Measurements from ENCODE around the gene SERINC3.

Gene SERINC3

GRCh38 chr20:44544263-44544662 is 22.4 kb upstream of the SERINC3 start:
- Mint-ChIP-seq H3K36me3 (ENCODE audit: low read depth) (no peaks in the 10 kb centered on the region), H3K4me1 (no peaks in the 10 kb centered on the region), H3K4me3 (no peak overlapping the region), H3K27me3 (no peaks in the 10 kb centered on the region), H3K27ac (no peak overlapping the region), H3K9me3 (no peaks in the 10 kb centered on the region)
- ATAC-seq (no peak), DNase-seq (no peak)

GRCh38 chr20:44543358-44543757 is 21.5 kb upstream of the SERINC3 start:
- no peaks in the 10 kb centered on the region for H3K36me3 Mint-ChIP-seq (ENCODE audit: low read depth)
- no peak overlapping the region for H3K27ac Mint-ChIP-seq
- DNase-seq = no peak
- H3K9me3 Mint-ChIP-seq = no peaks in the 10 kb centered on the region
- H3K4me3 Mint-ChIP-seq = no peak overlapping the region
- H3K4me1 Mint-ChIP-seq = no peaks in the 10 kb centered on the region
- no peaks in the 10 kb centered on the region for H3K27me3 Mint-ChIP-seq
- ATAC-seq = no peak

GRCh38 chr20:44542890-44543289 is 21.0 kb upstream of the SERINC3 start:
- H3K4me3 Mint-ChIP-seq = no peak overlapping the region
- no peaks in the 10 kb centered on the region for H3K36me3 Mint-ChIP-seq (ENCODE audit: low read depth)
- no peaks in the 10 kb centered on the region for H3K4me1 Mint-ChIP-seq
- no peaks in the 10 kb centered on the region for H3K27me3 Mint-ChIP-seq
- DNase-seq (no peak), ATAC-seq (no peak)
- H3K9me3 Mint-ChIP-seq = no peaks in the 10 kb centered on the region
- no peak overlapping the region for H3K27ac Mint-ChIP-seq

- Mint-ChIP-seq H3K36me3 (ENCODE audit: low read depth) (no peaks in the 10 kb centered on the region), H3K9me3 (no peaks in the 10 kb centered on the region), H3K27me3 (no peaks in the 10 kb centered on the region), H3K4me3 (no peak overlapping the region), H3K27ac (no peak overlapping the region), H3K4me1 (no peaks in the 10 kb centered on the region)
- DNase-seq = no peak
- no peak for ATAC-seq
Measured at GRCh38 chr20:44541992-44542391, 20.1 kb upstream of the SERINC3 start.

- Mint-ChIP-seq H3K4me1 (no peaks in the 10 kb centered on the region), H3K36me3 (ENCODE audit: low read depth) (no peaks in the 10 kb centered on the region), H3K27ac (no peak overlapping the region), H3K4me3 (no peak overlapping the region), H3K9me3 (no peaks in the 10 kb centered on the region), H3K27me3 (no peaks in the 10 kb centered on the region)
- ATAC-seq = no peak
- no peak for DNase-seq
Measured at GRCh38 chr20:44540834-44541233, 19.0 kb upstream of the SERINC3 start.

GRCh38 chr20:44537993-44538392 is 16.1 kb upstream of the SERINC3 start:
- DNase-seq = no peak
- no peaks in the 10 kb centered on the region for H3K27me3 Mint-ChIP-seq

GRCh38 chr20:44536175-44536574 is 14.3 kb upstream of the SERINC3 start:
- Mint-ChIP-seq H3K4me3 (no peak overlapping the region), H3K27ac (no peak overlapping the region), H3K4me1 (peaks cover 4% of the 10 kb centered on the region), H3K9me3 (no peaks in the 10 kb centered on the region), H3K27me3 (no peaks in the 10 kb centered on the region), H3K36me3 (ENCODE audit: low read depth) (no peaks in the 10 kb centered on the region)
- DNase-seq = no peak
- ATAC-seq = no peak

More at GRCh38 chr20:44537993-44538392, 16.1 kb upstream of the SERINC3 start:
- no peaks in the 10 kb centered on the region for H3K9me3 Mint-ChIP-seq
- H3K27ac Mint-ChIP-seq = no peak overlapping the region
- no peak overlapping the region for H3K4me3 Mint-ChIP-seq
- H3K36me3 Mint-ChIP-seq (ENCODE audit: low read depth) = no peaks in the 10 kb centered on the region
- H3K4me1 Mint-ChIP-seq = no peaks in the 10 kb centered on the region
- no peak for ATAC-seq

GRCh38 chr20:44533928-44534327 is 12.1 kb upstream of the SERINC3 start:
- Mint-ChIP-seq H3K36me3 (ENCODE audit: low read depth) (no peaks in the 10 kb centered on the region), H3K27me3 (no peaks in the 10 kb centered on the region), H3K4me3 (no peak overlapping the region), H3K4me1 (peaks cover 10% of the 10 kb centered on the region), H3K27ac (no peak overlapping the region), H3K9me3 (no peaks in the 10 kb centered on the region)
- no peak for DNase-seq
- ATAC-seq = no peak

GRCh38 chr20:44532981-44533331 is 11.1 kb upstream of the SERINC3 start:
- H3K4me3 Mint-ChIP-seq = no peak overlapping the region
- DNase-seq (no peak), ATAC-seq (peak; percentile 27)
- no peaks in the 10 kb centered on the region for H3K27me3 Mint-ChIP-seq
- no peak overlapping the region for H3K27ac Mint-ChIP-seq
- peaks cover 10% of the 10 kb centered on the region for H3K4me1 Mint-ChIP-seq
- no peaks in the 10 kb centered on the region for H3K36me3 Mint-ChIP-seq (ENCODE audit: low read depth)
- no peaks in the 10 kb centered on the region for H3K9me3 Mint-ChIP-seq

- Mint-ChIP-seq H3K4me3 (no peak overlapping the region), H3K27ac (no peak overlapping the region), H3K27me3 (no peaks in the 10 kb centered on the region), H3K36me3 (ENCODE audit: low read depth) (no peaks in the 10 kb centered on the region), H3K4me1 (peaks cover 10% of the 10 kb centered on the region), H3K9me3 (no peaks in the 10 kb centered on the region)
- no peak for ATAC-seq
- no peak for DNase-seq
Measured at GRCh38 chr20:44532259-44532980, 10.6 kb upstream of the SERINC3 start.

- DNase-seq (no peak), ATAC-seq (no peak)
- Mint-ChIP-seq H3K36me3 (ENCODE audit: low read depth) (no peaks in the 10 kb centered on the region), H3K27ac (no peak overlapping the region), H3K4me3 (no peak overlapping the region), H3K4me1 (peaks cover 10% of the 10 kb centered on the region), H3K9me3 (no peaks in the 10 kb centered on the region), H3K27me3 (no peaks in the 10 kb centered on the region)
Measured at GRCh38 chr20:44528309-44528708, 6.4 kb upstream of the SERINC3 start.

- Mint-ChIP-seq H3K36me3 (ENCODE audit: low read depth) (no peaks in the 10 kb centered on the region), H3K4me1 (peaks cover 14% of the 10 kb centered on the region), H3K27ac (no peak overlapping the region), H3K4me3 (no peak overlapping the region), H3K9me3 (no peaks in the 10 kb centered on the region), H3K27me3 (no peaks in the 10 kb centered on the region)
- ATAC-seq = no peak
- no peak for DNase-seq
Measured at GRCh38 chr20:44527716-44528199, 5.9 kb upstream of the SERINC3 start.

- Mint-ChIP-seq H3K4me3 (no peak overlapping the region), H3K27me3 (no peaks in the 10 kb centered on the region), H3K36me3 (ENCODE audit: low read depth) (no peaks in the 10 kb centered on the region), H3K9me3 (no peaks in the 10 kb centered on the region), H3K27ac (no peak overlapping the region), H3K4me1 (peaks cover 22% of the 10 kb centered on the region)
- DNase-seq (no peak), ATAC-seq (no peak)
Measured at GRCh38 chr20:44526129-44526528, 4.3 kb upstream of the SERINC3 start.

GRCh38 chr20:44523746-44524145 is 1.9 kb upstream of the SERINC3 start:
- DNase-seq = no peak
- Mint-ChIP-seq H3K36me3 (ENCODE audit: low read depth) (no peaks in the 10 kb centered on the region), H3K27me3 (no peaks in the 10 kb centered on the region), H3K27ac (peak overlapping the region; percentile 3), H3K4me1 (peaks cover 37% of the 10 kb centered on the region), H3K9me3 (no peaks in the 10 kb centered on the region), H3K4me3 (no peak overlapping the region)
- ATAC-seq = no peak

GRCh38 chr20:44522841-44523240 is 971 bp upstream of the SERINC3 start:
- Mint-ChIP-seq H3K9me3 (no peaks in the 10 kb centered on the region), H3K27me3 (no peaks in the 10 kb centered on the region), H3K4me1 (peaks cover 40% of the 10 kb centered on the region), H3K27ac (peak overlapping the region; percentile 66), H3K4me3 (peak overlapping the region; percentile 83), H3K36me3 (ENCODE audit: low read depth) (no peaks in the 10 kb centered on the region)
- DNase-seq (no peak), ATAC-seq (no peak)

- H3K4me1 Mint-ChIP-seq = peaks cover 53% of the 10 kb centered on the region
- peak overlapping the region; percentile 83 for H3K4me3 Mint-ChIP-seq
- ATAC-seq = no peak
- no peaks in the 10 kb centered on the region for H3K9me3 Mint-ChIP-seq
- H3K36me3 Mint-ChIP-seq (ENCODE audit: low read depth) = no peaks in the 10 kb centered on the region
- H3K27ac Mint-ChIP-seq = no peak overlapping the region
- no peaks in the 10 kb centered on the region for H3K27me3 Mint-ChIP-seq
- DNase-seq = no peak
Measured at GRCh38 chr20:44520881-44521280, 989 bp downstream of the SERINC3 start.
